IMR-90 (cell line): ENCODE measurements around the gene PDZD7. TPM values are rescaled to one million over a fixed set of nuclear protein-coding genes. Genes with fewer than 3 reads are reported as not detected.

Source experiments
- ATAC-seq: fragments of 200-7000 bp; cut with Tn5 transposase; 2 replicates; pipeline ENCODE4 v1.9.1; 2020; ENCODE audit warnings: low read depth, mild to moderate bottlenecking, moderate library complexity
- BruUV-seq: library from RNA; stranded (reverse); fragments of 400-500 nt; replicated peaks from 2 replicates; lab custom pipeline; 2021; lab: Mats Ljungman, UMichigan
- CTCF ChIA-PET: fragments of 300-600 bp; formaldehyde crosslinking; extraction: SDS; loops from one replicate; lab custom pipeline; 2021; ENCODE audit warnings: antibody characterized with exemption; lab: Yijun Ruan, JAX
- POLR2A ChIA-PET: fragments of 300-600 bp; sonication (Branson Sonifier 250); formaldehyde crosslinking; loops from one replicate; lab custom pipeline; 2022; ENCODE audit warnings: antibody characterized with exemption; ENCODE audit not compliant: unreplicated experiment; lab: Charles Lee
- DNase-seq: peaks from one replicate; pipeline ENCODE4 v3.0.0; 2013
- H2AFZ ChIP-seq: replicated peaks from 2 replicates; pipeline ENCODE3; 2013; ENCODE audit warnings: low read length, mild to moderate bottlenecking; ENCODE audit not compliant: poor library complexity
- H2AK5ac ChIP-seq: 2 replicates; pipeline ENCODE4 v1.6.1; 2013; ENCODE audit warnings: low read depth, low read length, inconsistent platforms
- H2AK9ac ChIP-seq: replicated peaks from 2 replicates; pipeline ENCODE3; 2013; ENCODE audit warnings: mild to moderate bottlenecking, low read depth, low read length, moderate library complexity; ENCODE audit not compliant: poor library complexity
- H2BK120ac ChIP-seq: 2 replicates; pipeline ENCODE4 v1.6.1; 2013; ENCODE audit warnings: low read depth, low read length, inconsistent platforms
- H2BK15ac ChIP-seq: 3 replicates; pipeline ENCODE4 v1.6.1; 2013; ENCODE audit warnings: low read depth, low read length, inconsistent platforms
- H2BK20ac ChIP-seq: 2 replicates; pipeline ENCODE4 v1.6.1; 2013; ENCODE audit warnings: low read depth, mild to moderate bottlenecking, inconsistent platforms, low read length, moderate library complexity
- H2BK5ac ChIP-seq: 2 replicates; pipeline ENCODE4 v1.6.1; 2013; ENCODE audit warnings: mild to moderate bottlenecking, low read depth, low read length, inconsistent platforms; ENCODE audit not compliant: poor library complexity, severe bottlenecking
- H3K14ac ChIP-seq: replicated peaks from 2 replicates; pipeline ENCODE4 v1.6.1; 2013; ENCODE audit warnings: low read depth, low read length, inconsistent platforms
- H3K18ac ChIP-seq: 2 replicates; pipeline ENCODE4 v1.6.1; 2013; ENCODE audit warnings: low read depth, low read length, control low read depth
- H3K23ac ChIP-seq: 2 replicates; pipeline ENCODE4 v1.6.1; 2013; ENCODE audit warnings: low read depth, low read length, inconsistent platforms
- H3K27ac ChIP-seq: 2 replicates; pipeline ENCODE4 v1.5.1; 2013; ENCODE audit warnings: mild to moderate bottlenecking, control low read depth, low read length; ENCODE audit not compliant: insufficient read depth
- H3K27me3 ChIP-seq: 2 replicates; pipeline ENCODE4 v1.6.1; 2013; ENCODE audit warnings: low read length; ENCODE audit not compliant: control insufficient read depth, insufficient read depth
- H3K36me3 ChIP-seq: 2 replicates; pipeline ENCODE4 v1.6.1; 2013; ENCODE audit warnings: low read length, mixed read lengths; ENCODE audit not compliant: control insufficient read depth, insufficient read depth
- H3K4ac ChIP-seq: 2 replicates; pipeline ENCODE4 v1.6.1; 2013; ENCODE audit warnings: low read depth, low read length, inconsistent platforms
- H3K4me1 ChIP-seq: 2 replicates; pipeline ENCODE4 v1.6.1; 2013; ENCODE audit warnings: low read length, mixed read lengths; ENCODE audit not compliant: control insufficient read depth, insufficient read depth
- H3K4me2 ChIP-seq: 2 replicates; pipeline ENCODE4 v1.6.1; 2013; ENCODE audit warnings: low read depth, mild to moderate bottlenecking, control low read depth, low read length, moderate library complexity
- H3K4me3 ChIP-seq: 2 replicates; pipeline ENCODE4 v1.5.1; 2013; ENCODE audit warnings: low read depth, mild to moderate bottlenecking, control low read depth, low read length, moderate library complexity; ENCODE audit not compliant: insufficient read depth
- H3K56ac ChIP-seq: 2 replicates; pipeline ENCODE4 v1.6.1; 2013; ENCODE audit warnings: low read length, inconsistent platforms; ENCODE audit not compliant: insufficient read depth; ENCODE audit errors: extremely low read depth
- H3K79me1 ChIP-seq, 2 experiments: 2 replicates each; pipeline ENCODE4 v1.6.1; 2013; ENCODE audit warnings: low read length in 2 of 2, inconsistent platforms in 1 of 2, low read depth in 1 of 2
- H3K9ac ChIP-seq: 2 replicates; pipeline ENCODE4 v1.6.1; 2013; ENCODE audit warnings: low read depth, low read length, control low read depth
- H3K9me1 ChIP-seq: 2 replicates; pipeline ENCODE4 v1.6.1; 2013; ENCODE audit warnings: low read length, inconsistent platforms; ENCODE audit not compliant: insufficient read depth
- H3K9me3 ChIP-seq: 2 replicates; pipeline ENCODE4 v1.6.1; 2013; ENCODE audit warnings: low read length; ENCODE audit not compliant: control insufficient read depth, insufficient read depth
- H4K20me1 ChIP-seq: 2 replicates; pipeline ENCODE4 v1.6.1; 2013; ENCODE audit warnings: low read length, inconsistent platforms; ENCODE audit not compliant: insufficient read depth
- H4K5ac ChIP-seq: 2 replicates; pipeline ENCODE4 v1.6.1; 2013; ENCODE audit warnings: mild to moderate bottlenecking, low read depth, low read length, control low read depth
- H4K8ac ChIP-seq, 2 experiments: 2 replicates each; pipeline ENCODE4 v1.6.1; 2013; ENCODE audit warnings: low read depth in 2 of 2, low read length in 2 of 2, control low read depth in 1 of 2, inconsistent platforms in 1 of 2
- H4K91ac ChIP-seq: 2 replicates; pipeline ENCODE4 v1.6.1; 2013; ENCODE audit warnings: low read depth, low read length, inconsistent platforms; ENCODE audit not compliant: insufficient read depth
- CEBPB ChIP-seq: IDR thresholded peaks from 2 replicates; pipeline ENCODE4 v1.6.1; 2012; ENCODE audit warnings: low read depth, low read length, improper control_type of control experiment
- CHD1 ChIP-seq: IDR thresholded peaks from 2 replicates; pipeline ENCODE4 v1.6.1; 2012; ENCODE audit warnings: low read depth, low read length, improper control_type of control experiment
- ELK1 ChIP-seq: fragments of 150-350 bp; IDR thresholded peaks from 2 replicates; pipeline ENCODE4 v1.6.1; 2016; ENCODE audit warnings: low read depth, mild to moderate bottlenecking, low read length, moderate library complexity, borderline replicate concordance
- MAFK ChIP-seq: IDR thresholded peaks from 2 replicates; pipeline ENCODE4 v1.6.1; 2012; ENCODE audit warnings: low read depth, low read length, improper control_type of control experiment
- MXI1 ChIP-seq: IDR thresholded peaks from 2 replicates; pipeline ENCODE4 v1.6.1; 2012; ENCODE audit warnings: low read depth, mild to moderate bottlenecking, low read length, moderate library complexity, borderline replicate concordance
- NFE2L2 ChIP-seq: fragments of 150-350 bp; IDR thresholded peaks from 2 replicates; pipeline ENCODE4 v1.6.1; 2016; ENCODE audit warnings: low read depth, mild to moderate bottlenecking, low read length
- POLR2A ChIP-seq: IDR thresholded peaks from 2 replicates; pipeline ENCODE4 v1.6.1; 2012; ENCODE audit warnings: mild to moderate bottlenecking, low read depth, low read length
- RAD21 ChIP-seq: IDR thresholded peaks from 2 replicates; pipeline ENCODE4 v1.6.1; 2012; ENCODE audit warnings: low read length, improper control_type of control experiment
- RCOR1 ChIP-seq: IDR thresholded peaks from 2 replicates; pipeline ENCODE4 v1.6.1; 2012; ENCODE audit warnings: mild to moderate bottlenecking, low read length, improper control_type of control experiment; ENCODE audit not compliant: insufficient replicate concordance
- RFX5 ChIP-seq: IDR thresholded peaks from 2 replicates; pipeline ENCODE4 v1.8.0; 2012; ENCODE audit warnings: low read depth, mild to moderate bottlenecking, low read length, moderate library complexity
- SMC3 ChIP-seq: fragments of 150-350 bp; IDR thresholded peaks from 2 replicates; pipeline ENCODE4 v1.6.1; 2016; ENCODE audit warnings: low read depth, mild to moderate bottlenecking, antibody characterized with exemption, low read length, moderate library complexity
- USF2 ChIP-seq: fragments of 150-350 bp; IDR thresholded peaks from 2 replicates; pipeline ENCODE4 v1.6.1; 2017; ENCODE audit warnings: mild to moderate bottlenecking, antibody characterized with exemption, low read length, low read depth
- WGBS, 2 experiments: methylation state at CpG; one replicate each; pipeline versions ENCODE4 v1.1.5 to v1.1.7; 2013; ENCODE audit warnings: missing lambda C conversion rate in 2 of 2; ENCODE audit not compliant: insufficient read length in 1 of 2; ENCODE audit errors: extremely low coverage in 2 of 2; 5-methylcytosine and 5-hydroxymethylcytosine counted together
- dilution Hi-C: fragments of 300-500 bp; cut with HindIII; formaldehyde crosslinking; loops from one replicate; pipeline ENCODE4 v1.14.3; 2018; ENCODE audit warnings: low sequenced_read_pairs; ENCODE audit not compliant: unreplicated experiment
- in situ Hi-C: fragments of 300-500 bp; cut with MboI; formaldehyde crosslinking; loops from 3 replicates; pipeline ENCODE4 v1.14.3; 2019; ENCODE audit warnings: low sequenced_read_pairs, inconsistent platforms, mixed read lengths
- intact Hi-C: fragments of 100-400 bp; cut with micrococcal nuclease; formaldehyde crosslinking; loops from 2 replicates; pipeline ENCODE4 v1.10.0; 2022
- polyA plus RNA-seq, 3 experiments: library from polyadenylated mRNA; depleted of rRNA; stranded (reverse); fragments of >200 nt; gene quantifications; 2 replicates each; pipeline ENCODE4 v1.2.3, GENCODE V29; 2012; ENCODE audit warnings: low replicate concordance in 1 of 3
- total RNA-seq: library from RNA; depleted of rRNA; stranded (reverse); fragments of >200 nt; gene quantifications from 2 replicates; pipeline ENCODE4 v1.2.3, GENCODE V29; 2012
- TF ChIP-seq, protein P1 (sequence below): conservative IDR thresholded peaks from 2 replicates; pipeline ENCODE4 v1.5.1; 2012; ENCODE audit warnings: mild to moderate bottlenecking, low read depth, low read length, improper control_type of control experiment

PDZD7 gene
- total and polyA plus RNA-seq, 2 of the 4 experiments (the other 2 are of a cell fraction): 0.90 to 1.5 TPM

- no TSS peak for BruUV-seq
- peak overlapping the region; percentile 98 for H2AK5ac ChIP-seq
- H2BK20ac ChIP-seq: peak overlapping the region; percentile 91
- peak overlapping the region; percentile 86 for H3K4me2 ChIP-seq
- DNase-seq (peak; percentile 65), ATAC-seq (peak; percentile 38)
- peaks cover 4% of the 10 kb centered on the region for H3K9me1 ChIP-seq
- peak overlapping the region; percentile 97 for H2BK5ac ChIP-seq
- no peaks in the 10 kb centered on the region for H3K27me3 ChIP-seq
- intact Hi-C loops (loop anchor here (1.0 kb wide), 1 partner anchor 16 kb away; no protein-coding TSS in a partner anchor), in situ Hi-C loops (no loop called here), dilution Hi-C loops (no loop called here)
- peak overlapping the region; percentile 79 to 80; a peak in 3 of 4 replicates for H4K8ac ChIP-seq
- CTCF ChIA-PET: interaction anchor here (1.1 to 4.4 kb wide), 3 partner anchors 10 to 19 kb away, joined by 5 to 48 read pairs (median 13); no protein-coding TSS in a partner anchor
- peak overlapping the region; percentile 95 for H3K27ac ChIP-seq
- H3K56ac ChIP-seq: peak overlapping the region; percentile 77; the same call in 1 of the 2 replicates
- peaks cover 7% of the 10 kb centered on the region for H3K36me3 ChIP-seq
- peaks cover 23% of the 10 kb centered on the region for H4K20me1 ChIP-seq
- H4K5ac ChIP-seq: peak overlapping the region; percentile 79
- H2BK120ac ChIP-seq: peak overlapping the region; percentile 99
- H3K14ac ChIP-seq: peak overlapping the region; percentile 94
- peak overlapping the region; percentile 85 for H3K18ac ChIP-seq
- peak overlapping the region; percentile 99 for H3K23ac ChIP-seq
- peaks cover 25% of the 10 kb centered on the region for H3K4me1 ChIP-seq
- 1% methylated on average over 39 of the region's 66 CpGs; no CpG with 5 or more reads in 1 of the 2 experiments for WGBS, 2 experiments
- POLR2A ChIA-PET: no interaction called here
- peak overlapping the region; percentile 92 for H2AFZ ChIP-seq
- peak overlapping the region; percentile 52 for H3K4me3 ChIP-seq
- peak overlapping the region; percentile 96 for H4K91ac ChIP-seq
- peak overlapping the region; percentile 100 for H3K4ac ChIP-seq
- H2AK9ac ChIP-seq: peak overlapping the region; percentile 100
- peak overlapping the region; percentile 99; the same call in 2 of the 3 replicates for H2BK15ac ChIP-seq
- peak overlapping the region; percentile 66 for H3K9ac ChIP-seq
- no peaks in the 10 kb centered on the region for H3K9me3 ChIP-seq
- H3K79me1 ChIP-seq: peaks cover 4 to 35% of the 10 kb centered on the region in 2 experiments; a peak in 3 of 4 replicates
- TF ChIP-seq MXI1 (no peak; the same call in 1 of the 2 replicates), RAD21 (peak; percentile 29; the same call in 1 of the 2 replicates), ELK1 (no peak), RCOR1 (peak; percentile 45), MAFK (no peak), POLR2A (no peak), CHD1 (no peak), NFE2L2 (no peak), RFX5 (no peak), CEBPB (no peak), SMC3 (peak; percentile 23; the same call in 1 of the 2 replicates), USF2 (no peak)
- TF ChIP-seq, protein P1, sequence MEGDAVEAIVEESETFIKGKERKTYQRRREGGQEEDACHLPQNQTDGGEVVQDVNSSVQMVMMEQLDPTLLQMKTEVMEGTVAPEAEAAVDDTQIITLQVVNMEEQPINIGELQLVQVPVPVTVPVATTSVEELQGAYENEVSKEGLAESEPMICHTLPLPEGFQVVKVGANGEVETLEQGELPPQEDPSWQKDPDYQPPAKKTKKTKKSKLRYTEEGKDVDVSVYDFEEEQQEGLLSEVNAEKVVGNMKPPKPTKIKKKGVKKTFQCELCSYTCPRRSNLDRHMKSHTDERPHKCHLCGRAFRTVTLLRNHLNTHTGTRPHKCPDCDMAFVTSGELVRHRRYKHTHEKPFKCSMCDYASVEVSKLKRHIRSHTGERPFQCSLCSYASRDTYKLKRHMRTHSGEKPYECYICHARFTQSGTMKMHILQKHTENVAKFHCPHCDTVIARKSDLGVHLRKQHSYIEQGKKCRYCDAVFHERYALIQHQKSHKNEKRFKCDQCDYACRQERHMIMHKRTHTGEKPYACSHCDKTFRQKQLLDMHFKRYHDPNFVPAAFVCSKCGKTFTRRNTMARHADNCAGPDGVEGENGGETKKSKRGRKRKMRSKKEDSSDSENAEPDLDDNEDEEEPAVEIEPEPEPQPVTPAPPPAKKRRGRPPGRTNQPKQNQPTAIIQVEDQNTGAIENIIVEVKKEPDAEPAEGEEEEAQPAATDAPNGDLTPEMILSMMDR: peak; percentile 88
These were observed 33.4 kb downstream of the PDZD7 start for GRCh38 chr10:100997360-100998182.
